IMR-90 (cell line): ENCODE measurements around the gene MYO3B. TPM values are rescaled to one million over a fixed set of nuclear protein-coding genes. Genes with fewer than 3 reads are reported as not detected.

Experiments
- ATAC-seq: fragments of 200-7000 bp; cut with Tn5 transposase; 2 replicates; pipeline ENCODE4 v1.9.1; 2020; ENCODE audit warnings: low read depth, mild to moderate bottlenecking, moderate library complexity
- BruUV-seq: library from RNA; stranded (reverse); fragments of 400-500 nt; replicated peaks from 2 replicates; lab custom pipeline; 2021; lab: Mats Ljungman, UMichigan
- CTCF ChIA-PET: fragments of 300-600 bp; formaldehyde crosslinking; extraction: SDS; loops from one replicate; lab custom pipeline; 2021; ENCODE audit warnings: antibody characterized with exemption; lab: Yijun Ruan, JAX
- POLR2A ChIA-PET: fragments of 300-600 bp; sonication (Branson Sonifier 250); formaldehyde crosslinking; loops from one replicate; lab custom pipeline; 2022; ENCODE audit warnings: antibody characterized with exemption; ENCODE audit not compliant: unreplicated experiment; lab: Charles Lee
- DNase-seq: peaks from one replicate; pipeline ENCODE4 v3.0.0; 2013
- H2AFZ ChIP-seq: replicated peaks from 2 replicates; pipeline ENCODE3; 2013; ENCODE audit warnings: low read length, mild to moderate bottlenecking; ENCODE audit not compliant: poor library complexity
- H2AK5ac ChIP-seq: 2 replicates; pipeline ENCODE4 v1.6.1; 2013; ENCODE audit warnings: low read depth, low read length, inconsistent platforms
- H2AK9ac ChIP-seq: replicated peaks from 2 replicates; pipeline ENCODE3; 2013; ENCODE audit warnings: mild to moderate bottlenecking, low read depth, low read length, moderate library complexity; ENCODE audit not compliant: poor library complexity
- H2BK120ac ChIP-seq: 2 replicates; pipeline ENCODE4 v1.6.1; 2013; ENCODE audit warnings: low read depth, low read length, inconsistent platforms
- H2BK15ac ChIP-seq: 3 replicates; pipeline ENCODE4 v1.6.1; 2013; ENCODE audit warnings: low read depth, low read length, inconsistent platforms
- H2BK20ac ChIP-seq: 2 replicates; pipeline ENCODE4 v1.6.1; 2013; ENCODE audit warnings: low read depth, mild to moderate bottlenecking, inconsistent platforms, low read length, moderate library complexity
- H2BK5ac ChIP-seq: 2 replicates; pipeline ENCODE4 v1.6.1; 2013; ENCODE audit warnings: mild to moderate bottlenecking, low read depth, low read length, inconsistent platforms; ENCODE audit not compliant: poor library complexity, severe bottlenecking
- H3K14ac ChIP-seq: replicated peaks from 2 replicates; pipeline ENCODE4 v1.6.1; 2013; ENCODE audit warnings: low read depth, low read length, inconsistent platforms
- H3K18ac ChIP-seq: 2 replicates; pipeline ENCODE4 v1.6.1; 2013; ENCODE audit warnings: low read depth, low read length, control low read depth
- H3K23ac ChIP-seq: 2 replicates; pipeline ENCODE4 v1.6.1; 2013; ENCODE audit warnings: low read depth, low read length, inconsistent platforms
- H3K27ac ChIP-seq: 2 replicates; pipeline ENCODE4 v1.5.1; 2013; ENCODE audit warnings: mild to moderate bottlenecking, control low read depth, low read length; ENCODE audit not compliant: insufficient read depth
- H3K27me3 ChIP-seq: 2 replicates; pipeline ENCODE4 v1.6.1; 2013; ENCODE audit warnings: low read length; ENCODE audit not compliant: control insufficient read depth, insufficient read depth
- H3K36me3 ChIP-seq: 2 replicates; pipeline ENCODE4 v1.6.1; 2013; ENCODE audit warnings: low read length, mixed read lengths; ENCODE audit not compliant: control insufficient read depth, insufficient read depth
- H3K4ac ChIP-seq: 2 replicates; pipeline ENCODE4 v1.6.1; 2013; ENCODE audit warnings: low read depth, low read length, inconsistent platforms
- H3K4me1 ChIP-seq: 2 replicates; pipeline ENCODE4 v1.6.1; 2013; ENCODE audit warnings: low read length, mixed read lengths; ENCODE audit not compliant: control insufficient read depth, insufficient read depth
- H3K4me2 ChIP-seq: 2 replicates; pipeline ENCODE4 v1.6.1; 2013; ENCODE audit warnings: low read depth, mild to moderate bottlenecking, control low read depth, low read length, moderate library complexity
- H3K4me3 ChIP-seq: 2 replicates; pipeline ENCODE4 v1.5.1; 2013; ENCODE audit warnings: low read depth, mild to moderate bottlenecking, control low read depth, low read length, moderate library complexity; ENCODE audit not compliant: insufficient read depth
- H3K56ac ChIP-seq: 2 replicates; pipeline ENCODE4 v1.6.1; 2013; ENCODE audit warnings: low read length, inconsistent platforms; ENCODE audit not compliant: insufficient read depth; ENCODE audit errors: extremely low read depth
- H3K79me1 ChIP-seq, 2 experiments: 2 replicates each; pipeline ENCODE4 v1.6.1; 2013; ENCODE audit warnings: low read length in 2 of 2, inconsistent platforms in 1 of 2, low read depth in 1 of 2
- H3K9ac ChIP-seq: 2 replicates; pipeline ENCODE4 v1.6.1; 2013; ENCODE audit warnings: low read depth, low read length, control low read depth
- H3K9me1 ChIP-seq: 2 replicates; pipeline ENCODE4 v1.6.1; 2013; ENCODE audit warnings: low read length, inconsistent platforms; ENCODE audit not compliant: insufficient read depth
- H3K9me3 ChIP-seq: 2 replicates; pipeline ENCODE4 v1.6.1; 2013; ENCODE audit warnings: low read length; ENCODE audit not compliant: control insufficient read depth, insufficient read depth
- H4K20me1 ChIP-seq: 2 replicates; pipeline ENCODE4 v1.6.1; 2013; ENCODE audit warnings: low read length, inconsistent platforms; ENCODE audit not compliant: insufficient read depth
- H4K5ac ChIP-seq: 2 replicates; pipeline ENCODE4 v1.6.1; 2013; ENCODE audit warnings: mild to moderate bottlenecking, low read depth, low read length, control low read depth
- H4K8ac ChIP-seq, 2 experiments: 2 replicates each; pipeline ENCODE4 v1.6.1; 2013; ENCODE audit warnings: low read depth in 2 of 2, low read length in 2 of 2, control low read depth in 1 of 2, inconsistent platforms in 1 of 2
- H4K91ac ChIP-seq: 2 replicates; pipeline ENCODE4 v1.6.1; 2013; ENCODE audit warnings: low read depth, low read length, inconsistent platforms; ENCODE audit not compliant: insufficient read depth
- BHLHE40 ChIP-seq: fragments of 150-350 bp; IDR thresholded peaks from 2 replicates; pipeline ENCODE4 v1.6.1; 2016; ENCODE audit warnings: mild to moderate bottlenecking, low read depth, low read length
- CEBPB ChIP-seq: IDR thresholded peaks from 2 replicates; pipeline ENCODE4 v1.6.1; 2012; ENCODE audit warnings: low read depth, low read length, improper control_type of control experiment
- WGBS, 2 experiments: methylation state at CpG; one replicate each; pipeline versions ENCODE4 v1.1.5 to v1.1.7; 2013; ENCODE audit warnings: missing lambda C conversion rate in 2 of 2; ENCODE audit not compliant: insufficient read length in 1 of 2; ENCODE audit errors: extremely low coverage in 2 of 2; 5-methylcytosine and 5-hydroxymethylcytosine counted together
- dilution Hi-C: fragments of 300-500 bp; cut with HindIII; formaldehyde crosslinking; loops from one replicate; pipeline ENCODE4 v1.14.3; 2018; ENCODE audit warnings: low sequenced_read_pairs; ENCODE audit not compliant: unreplicated experiment
- in situ Hi-C: fragments of 300-500 bp; cut with MboI; formaldehyde crosslinking; loops from 3 replicates; pipeline ENCODE4 v1.14.3; 2019; ENCODE audit warnings: low sequenced_read_pairs, inconsistent platforms, mixed read lengths
- intact Hi-C: fragments of 100-400 bp; cut with micrococcal nuclease; formaldehyde crosslinking; loops from 2 replicates; pipeline ENCODE4 v1.10.0; 2022
- polyA plus RNA-seq, 3 experiments: library from polyadenylated mRNA; depleted of rRNA; stranded (reverse); fragments of >200 nt; gene quantifications; 2 replicates each; pipeline ENCODE4 v1.2.3, GENCODE V29; 2012; ENCODE audit warnings: low replicate concordance in 1 of 3
- total RNA-seq: library from RNA; depleted of rRNA; stranded (reverse); fragments of >200 nt; gene quantifications from 2 replicates; pipeline ENCODE4 v1.2.3, GENCODE V29; 2012
- TF ChIP-seq, protein P1 (sequence below): fragments of 150-350 bp; IDR thresholded peaks from 2 replicates; pipeline ENCODE4 v1.6.1; 2017; ENCODE audit warnings: mild to moderate bottlenecking, antibody characterized with exemption, low read length, low read depth
- TF ChIP-seq, protein P2 (sequence below): fragments of 150-350 bp; IDR thresholded peaks from 2 replicates; pipeline ENCODE4 v1.6.1; 2016; ENCODE audit warnings: low read depth, mild to moderate bottlenecking, low read length, moderate library complexity, borderline replicate concordance

MYO3B gene
- total and polyA plus RNA-seq, 2 of the 4 experiments (the other 2 are of a cell fraction), result 0.02 TPM; not detected in 1

DNA sequence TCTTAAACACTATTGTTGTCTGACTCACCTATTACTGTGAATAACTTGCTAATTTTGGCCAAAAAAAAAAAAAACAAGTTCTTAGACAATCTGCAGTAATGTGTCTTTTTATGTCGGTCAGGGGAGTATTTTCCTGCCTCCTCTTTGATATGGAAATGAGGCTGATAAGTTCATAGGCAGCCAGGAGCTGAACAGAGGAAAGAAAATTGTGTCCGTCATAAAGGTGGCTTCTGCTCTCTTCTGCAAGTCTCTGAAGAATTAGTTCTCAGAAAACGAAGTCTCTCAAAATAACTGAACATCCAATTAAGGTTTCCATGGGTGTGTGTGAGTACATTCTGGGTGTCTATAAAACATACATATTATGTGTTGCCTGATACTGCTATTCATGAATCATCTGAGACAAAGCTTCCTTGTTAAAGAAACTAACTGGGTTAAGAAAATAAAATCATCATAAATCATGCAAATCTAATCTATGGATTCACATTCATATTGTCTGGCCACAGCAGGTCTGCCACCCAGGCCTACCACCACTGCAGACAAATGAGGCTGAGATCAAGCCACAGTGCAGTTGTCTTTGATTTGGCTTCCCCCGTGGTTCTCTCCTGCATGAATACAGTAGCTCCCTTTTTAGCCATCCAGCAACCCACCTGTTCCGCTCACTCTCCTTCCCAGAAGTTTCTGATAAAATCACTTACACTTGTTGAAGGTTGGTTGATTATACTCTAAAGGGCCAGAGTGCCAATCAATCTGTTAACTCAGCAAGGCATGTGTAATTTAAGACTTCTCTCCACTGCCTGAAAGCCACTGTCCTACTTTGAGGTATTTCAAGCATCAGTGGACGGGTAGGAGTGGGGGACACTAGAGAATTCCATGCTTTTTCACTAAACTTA is 517.8 kb downstream of the MYO3B start:
- ATAC-seq, result no peak
- intact Hi-C loops, result no loop called here
- no peak overlapping the region for H3K4me2 ChIP-seq

More for the DNA sequence above, 517.8 kb downstream of the MYO3B start:
- in situ Hi-C loops (no loop called here), dilution Hi-C loops (no loop called here)
- no peak overlapping the region for H2AK5ac ChIP-seq
- H3K27ac ChIP-seq, result no peak overlapping the region
- ChIA-PET POLR2A (no interaction called here), CTCF (no interaction called here)
- BruUV-seq, result no TSS peak
- no peak overlapping the region for H3K14ac ChIP-seq
- no peak overlapping the region for H4K5ac ChIP-seq
- H3K79me1 ChIP-seq, result no peaks in the 10 kb centered on the region
- WGBS, 2 experiments, result no CpG with 5 or more reads among the region's 6 CpGs
- H4K8ac ChIP-seq, result no peak overlapping the region
- DNase-seq, result no peak
- no peaks in the 10 kb centered on the region for H3K27me3 ChIP-seq
- no peak overlapping the region for H2AK9ac ChIP-seq
- H2BK120ac ChIP-seq, result no peak overlapping the region
- H3K9ac ChIP-seq, result no peak overlapping the region
- H3K4me3 ChIP-seq, result no peak overlapping the region
- no peak overlapping the region for H2BK15ac ChIP-seq
- no peak overlapping the region for H2AFZ ChIP-seq
- H3K4ac ChIP-seq, result no peak overlapping the region
- H3K4me1 ChIP-seq, result no peaks in the 10 kb centered on the region
- H3K23ac ChIP-seq, result no peak overlapping the region
- TF ChIP-seq BHLHE40, result no peak
- TF ChIP-seq, protein P1, sequence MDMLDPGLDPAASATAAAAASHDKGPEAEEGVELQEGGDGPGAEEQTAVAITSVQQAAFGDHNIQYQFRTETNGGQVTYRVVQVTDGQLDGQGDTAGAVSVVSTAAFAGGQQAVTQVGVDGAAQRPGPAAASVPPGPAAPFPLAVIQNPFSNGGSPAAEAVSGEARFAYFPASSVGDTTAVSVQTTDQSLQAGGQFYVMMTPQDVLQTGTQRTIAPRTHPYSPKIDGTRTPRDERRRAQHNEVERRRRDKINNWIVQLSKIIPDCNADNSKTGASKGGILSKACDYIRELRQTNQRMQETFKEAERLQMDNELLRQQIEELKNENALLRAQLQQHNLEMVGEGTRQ, result no peak
- TF ChIP-seq CEBPB, result no peak
- TF ChIP-seq, protein P2, sequence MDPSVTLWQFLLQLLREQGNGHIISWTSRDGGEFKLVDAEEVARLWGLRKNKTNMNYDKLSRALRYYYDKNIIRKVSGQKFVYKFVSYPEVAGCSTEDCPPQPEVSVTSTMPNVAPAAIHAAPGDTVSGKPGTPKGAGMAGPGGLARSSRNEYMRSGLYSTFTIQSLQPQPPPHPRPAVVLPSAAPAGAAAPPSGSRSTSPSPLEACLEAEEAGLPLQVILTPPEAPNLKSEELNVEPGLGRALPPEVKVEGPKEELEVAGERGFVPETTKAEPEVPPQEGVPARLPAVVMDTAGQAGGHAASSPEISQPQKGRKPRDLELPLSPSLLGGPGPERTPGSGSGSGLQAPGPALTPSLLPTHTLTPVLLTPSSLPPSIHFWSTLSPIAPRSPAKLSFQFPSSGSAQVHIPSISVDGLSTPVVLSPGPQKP, result no peak
- H3K56ac ChIP-seq, result no peak overlapping the region
- H3K36me3 ChIP-seq, result no peaks in the 10 kb centered on the region
- no peak overlapping the region for H4K91ac ChIP-seq
- H2BK20ac ChIP-seq, result no peak overlapping the region
- H2BK5ac ChIP-seq, result no peak overlapping the region
- no peaks in the 10 kb centered on the region for H4K20me1 ChIP-seq
- H3K9me1 ChIP-seq, result no peaks in the 10 kb centered on the region
- no peak overlapping the region for H3K18ac ChIP-seq
- no peaks in the 10 kb centered on the region for H3K9me3 ChIP-seq
